Testis (tissue), 2 donors: ENCODE data around the gene TRIM43B.
"Not testable (repeated sequence)": the region's sequence is repeated elsewhere in the genome, so short reads cannot be mapped to it uniquely, and the experiment has no call there.

Source experiments
- CTCF ChIP-seq, 3 experiments: fragments of 450-650 bp in 2 of 3; fragments of 200-600 bp in 1 of 3; sonication (generic) in 1 of 3; IDR thresholded peaks; one replicate each; pipeline ENCODE4 v1.5.1; 2016 to 2019; ENCODE audit warnings: antibody characterized with exemption in 3 of 3, mild to moderate bottlenecking in 2 of 3, moderate library complexity in 1 of 3
- POLR2A ChIP-seq: fragments of 450-650 bp; IDR thresholded peaks from one replicate; pipeline ENCODE4 v1.6.1; 2017; ENCODE audit warnings: antibody characterized with exemption, mild to moderate bottlenecking, moderate library complexity

DNA sequence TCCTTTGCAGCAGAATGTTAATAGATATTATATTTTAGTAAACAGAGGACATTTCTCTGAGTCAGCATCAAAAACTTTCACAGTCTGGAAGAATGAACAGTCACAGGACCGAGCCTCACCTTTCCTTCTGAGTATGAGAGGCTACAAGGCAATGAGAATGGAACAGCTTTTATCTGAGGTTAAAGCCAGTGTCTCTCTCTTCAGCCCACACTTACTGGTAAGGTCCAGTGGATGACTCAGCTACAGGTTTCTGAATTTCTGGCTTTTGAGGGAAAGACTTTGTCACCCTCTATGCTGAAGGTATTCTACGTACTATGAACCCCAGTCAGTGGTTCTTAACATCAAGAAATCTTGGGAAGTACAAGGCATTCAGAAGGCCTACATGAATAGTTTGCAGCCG, 9.5 kb downstream of the TRIM43B start:
- not testable (repeated sequence) for TF ChIP-seq POLR2A; CTCF (IDR thresholded peaks at IDR 0.05)
